Liver (tissue), 9 donors: Measurements from ENCODE around the gene TOMM20. TPM values are rescaled to one million over a fixed set of nuclear protein-coding genes. Genes with fewer than 3 reads are reported as not detected.

Source experiments
- DNase-seq: peaks from one replicate; pipeline ENCODE4 v3.0.0-alpha.2; 2017; ENCODE audit warnings: low spot score
- H3K27ac ChIP-seq, 2 donors: one replicate each; pipeline ENCODE4 v1.7.0; 2013; ENCODE audit warnings: inconsistent platforms in 2 of 2, low read length in 2 of 2, control low read depth in 1 of 2, low read depth in 1 of 2, mild to moderate bottlenecking in 1 of 2
- H3K27me3 ChIP-seq, 4 donors: one replicate each; pipeline versions ENCODE4 v1.6.1 to v1.7.0; 2013; ENCODE audit warnings: low read length in 3 of 4, inconsistent platforms in 1 of 4, mild to moderate bottlenecking in 1 of 4, moderate library complexity in 1 of 4; ENCODE audit not compliant: control insufficient read depth in 4 of 4, insufficient read depth in 4 of 4
- H3K36me3 ChIP-seq, 4 donors: one replicate each; pipeline versions ENCODE4 v1.6.1 to v1.7.0; 2013; ENCODE audit warnings: low read length in 3 of 4, mild to moderate bottlenecking in 3 of 4, low read depth in 1 of 4, moderate library complexity in 1 of 4; ENCODE audit not compliant: control insufficient read depth in 4 of 4, insufficient read depth in 3 of 4
- H3K4me1 ChIP-seq, 4 donors: one replicate each; pipeline versions ENCODE4 v1.6.1 to v1.7.0; 2013; ENCODE audit warnings: low read length in 3 of 4, mild to moderate bottlenecking in 3 of 4, moderate library complexity in 1 of 4; ENCODE audit not compliant: control insufficient read depth in 4 of 4, insufficient read depth in 4 of 4
- H3K4me3 ChIP-seq, 3 donors: one replicate each; pipeline versions ENCODE4 v1.6.1 to v1.7.0; 2013; ENCODE audit warnings: low read length in 3 of 3, control low read depth in 1 of 3, low read depth in 1 of 3, mild to moderate bottlenecking in 1 of 3
- H3K9ac ChIP-seq, 2 donors: one replicate each; pipeline ENCODE4 v1.7.0; 2013; ENCODE audit warnings: low read length in 2 of 2, mild to moderate bottlenecking in 2 of 2, moderate library complexity in 2 of 2, control low read depth in 1 of 2, low read depth in 1 of 2
- H3K9me3 ChIP-seq, 4 donors: one replicate each; pipeline versions ENCODE4 v1.6.1 to v1.7.0; 2013; ENCODE audit warnings: low read length in 3 of 4; ENCODE audit not compliant: control insufficient read depth in 4 of 4
- EGR1 ChIP-seq, 2 donors: IDR thresholded peaks; 2 replicates each; pipeline ENCODE4 v1.6.1; 2016 to 2018; ENCODE audit warnings: antibody characterized with exemption in 2 of 2, low read depth in 2 of 2
- FOXA1 ChIP-seq: IDR thresholded peaks from 2 replicates; pipeline ENCODE4 v1.6.1; 2016; ENCODE audit warnings: antibody characterized with exemption
- FOXA2 ChIP-seq: IDR thresholded peaks from 2 replicates; pipeline ENCODE4 v1.6.1; 2016; ENCODE audit warnings: antibody characterized with exemption
- GABPA ChIP-seq, 2 donors: IDR thresholded peaks in 1 of 2; conservative IDR thresholded peaks in 1 of 2; 2 replicates each; pipeline ENCODE4 v1.6.1; 2016; ENCODE audit warnings: antibody characterized with exemption in 2 of 2, mild to moderate bottlenecking in 1 of 2, moderate library complexity in 1 of 2
- HNF4A ChIP-seq, 2 donors: conservative IDR thresholded peaks; 2 replicates each; pipeline ENCODE4 v1.6.1; 2016; ENCODE audit warnings: antibody characterized with exemption in 2 of 2, mild to moderate bottlenecking in 2 of 2
- HNF4G ChIP-seq: IDR thresholded peaks from 2 replicates; pipeline ENCODE4 v1.6.1; 2016; ENCODE audit warnings: antibody characterized with exemption
- JUND ChIP-seq, 2 donors: IDR thresholded peaks; 2 replicates each; pipeline ENCODE4 v1.6.1; 2016; ENCODE audit warnings: antibody characterized with exemption in 2 of 2
- NR2F2 ChIP-seq: IDR thresholded peaks from 2 replicates; pipeline ENCODE4 v1.6.1; 2016; ENCODE audit warnings: antibody characterized with exemption
- RAD21 ChIP-seq, 2 donors: IDR thresholded peaks; 2 replicates each; pipeline ENCODE4 v1.6.1; 2016; ENCODE audit warnings: antibody characterized with exemption in 2 of 2, mild to moderate bottlenecking in 2 of 2
- SP1 ChIP-seq: IDR thresholded peaks from 2 replicates; pipeline ENCODE4 v1.6.1; 2018; ENCODE audit warnings: antibody characterized with exemption, mild to moderate bottlenecking
- TAF1 ChIP-seq: conservative IDR thresholded peaks from 2 replicates; pipeline ENCODE4 v1.6.1; 2016; ENCODE audit warnings: antibody characterized with exemption, mild to moderate bottlenecking
- YY1 ChIP-seq: IDR thresholded peaks from 2 replicates; pipeline ENCODE4 v1.6.1; 2016; ENCODE audit warnings: antibody characterized with exemption, mild to moderate bottlenecking
- WGBS: extraction: QIAGEN DNeasy Blood & Tissue Kit; methylation state at CpG from one replicate; pipeline ENCODE4 v1.1.7; 2013; 5-methylcytosine and 5-hydroxymethylcytosine counted together
- polyA plus RNA-seq, 2 donors: library from polyadenylated mRNA; stranded (reverse) in 1 of 2; unstranded in 1 of 2; fragments of 200-250 nt in 1 of 2; fragments of >200 nt in 1 of 2; fragmentation: Nextera tagmentation in 1 of 2; extraction: Ambion mirVana in 1 of 2; gene quantifications; one replicate each; pipeline versions ENCODE4 v1.2.1 to v1.2.3, GENCODE V29; 2013 to 2015
- total RNA-seq, 2 donors: library from RNA; depleted of rRNA; stranded (reverse); fragments of >200 nt; gene quantifications; one replicate each; pipeline ENCODE4 v1.2.3, GENCODE V29; 2014
- TF ChIP-seq, protein P1 (sequence below): IDR thresholded peaks from 2 replicates; pipeline ENCODE4 v1.6.1; 2016; ENCODE audit warnings: antibody characterized with exemption
- TF ChIP-seq, protein P2 (sequence below): IDR thresholded peaks from 2 replicates; pipeline ENCODE4 v1.6.1; 2016; ENCODE audit warnings: antibody characterized with exemption
- TF ChIP-seq, protein P3 (sequence below): IDR thresholded peaks from 2 replicates; pipeline ENCODE4 v1.6.1; 2016; ENCODE audit warnings: antibody characterized with exemption, mild to moderate bottlenecking
- TF ChIP-seq, protein P4 (sequence below): fragments of 150-350 bp; IDR thresholded peaks from 2 replicates; pipeline ENCODE4 v1.5.1; 2017; ENCODE audit warnings: improper control_type of control experiment, low read depth, low read length; ENCODE audit not compliant: missing input control
- donor health status: healthy.
- donor health status: healthy.
- donor health status: healthy.
- donor health status: healthy.
- donor health status: healthy.

Gene TOMM20
- total and polyA plus RNA-seq, 4 donors: 33.4 to 74.4 (median 39.1) TPM

DNA sequence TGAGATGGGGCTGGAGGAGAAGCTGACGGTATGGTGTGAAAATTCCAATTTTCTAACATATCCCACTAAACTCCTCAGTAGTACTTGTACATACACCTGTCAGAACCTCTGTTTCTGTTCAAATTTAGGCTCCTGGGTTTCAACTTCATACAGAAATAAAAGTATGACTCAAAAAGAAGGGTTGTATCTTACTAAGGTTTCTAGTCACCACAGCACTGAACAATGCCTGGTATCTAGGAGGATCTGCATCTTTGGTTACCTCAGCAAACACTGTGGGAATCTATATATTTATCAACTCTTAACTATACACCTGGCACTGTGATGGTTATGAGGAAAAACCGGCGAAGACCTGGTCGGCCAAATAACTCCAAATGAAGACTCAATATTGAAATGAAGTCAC, 18.6 kb upstream of the TOMM20 start:
- Histone ChIP-seq H3K4me3 (no peak overlapping the region), H3K27me3 (no peaks in the 10 kb centered on the region), H3K4me1 (no peaks in the 10 kb centered on the region), H3K36me3 (peaks cover 17 to 49% (median 34%) of the 10 kb centered on the region in 4 donors), H3K27ac (no peak overlapping the region), H3K9ac (no peak overlapping the region), H3K9me3 (no peaks in the 10 kb centered on the region)
- TF ChIP-seq HNF4A (conservative IDR thresholded peaks at IDR 0.05) (no peak), NR2F2 (no peak), EGR1 (IDR thresholded peaks at IDR 0.05; ENCODE audit: low read depth in 2 of 2) (no peak), JUND (IDR thresholded peaks at IDR 0.05) (no peak), HNF4G (no peak), SP1 (no peak), FOXA2 (no peak), YY1 (no peak)
- WGBS: 97% methylated on average over 4 of the region's 4 CpGs
- no peak for DNase-seq

DNA sequence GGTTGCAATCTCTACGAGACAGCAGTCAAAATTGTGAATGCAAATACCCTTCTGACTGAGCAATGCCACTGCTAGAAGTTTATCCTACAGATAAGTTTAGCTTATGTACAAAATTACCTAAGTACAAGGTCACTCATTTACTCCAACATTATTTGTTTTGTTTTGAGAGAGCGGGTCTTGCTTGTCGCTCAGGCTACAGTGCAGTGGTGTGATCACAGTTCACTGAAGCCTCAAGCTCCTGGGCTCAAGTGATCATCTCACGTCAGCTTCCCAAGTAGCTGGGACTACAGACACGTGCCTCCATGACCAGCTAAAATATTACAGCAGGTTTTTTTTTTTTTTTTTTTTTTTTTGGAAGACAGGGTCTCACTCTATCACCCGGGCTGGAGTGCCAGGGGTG, 17.0 kb upstream of the TOMM20 start:
- H3K9ac ChIP-seq: no peak overlapping the region
- no peak overlapping the region for H3K27ac ChIP-seq
- H3K9me3 ChIP-seq: no peaks in the 10 kb centered on the region
- no peaks in the 10 kb centered on the region for H3K27me3 ChIP-seq
- DNase-seq: no peak
- 92% methylated on average over 6 of the region's 6 CpGs for WGBS
- no peaks in the 10 kb centered on the region for H3K4me1 ChIP-seq
- no peak for TF ChIP-seq JUND (IDR thresholded peaks at IDR 0.05)
- TF ChIP-seq, protein P1, sequence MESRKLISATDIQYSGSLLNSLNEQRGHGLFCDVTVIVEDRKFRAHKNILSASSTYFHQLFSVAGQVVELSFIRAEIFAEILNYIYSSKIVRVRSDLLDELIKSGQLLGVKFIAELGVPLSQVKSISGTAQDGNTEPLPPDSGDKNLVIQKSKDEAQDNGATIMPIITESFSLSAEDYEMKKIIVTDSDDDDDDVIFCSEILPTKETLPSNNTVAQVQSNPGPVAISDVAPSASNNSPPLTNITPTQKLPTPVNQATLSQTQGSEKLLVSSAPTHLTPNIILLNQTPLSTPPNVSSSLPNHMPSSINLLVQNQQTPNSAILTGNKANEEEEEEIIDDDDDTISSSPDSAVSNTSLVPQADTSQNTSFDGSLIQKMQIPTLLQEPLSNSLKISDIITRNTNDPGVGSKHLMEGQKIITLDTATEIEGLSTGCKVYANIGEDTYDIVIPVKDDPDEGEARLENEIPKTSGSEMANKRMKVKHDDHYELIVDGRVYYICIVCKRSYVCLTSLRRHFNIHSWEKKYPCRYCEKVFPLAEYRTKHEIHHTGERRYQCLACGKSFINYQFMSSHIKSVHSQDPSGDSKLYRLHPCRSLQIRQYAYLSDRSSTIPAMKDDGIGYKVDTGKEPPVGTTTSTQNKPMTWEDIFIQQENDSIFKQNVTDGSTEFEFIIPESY: no peak
- no peak for TF ChIP-seq RAD21 (IDR thresholded peaks at IDR 0.05)
- no peak for TF ChIP-seq HNF4G
- TF ChIP-seq, protein P2, sequence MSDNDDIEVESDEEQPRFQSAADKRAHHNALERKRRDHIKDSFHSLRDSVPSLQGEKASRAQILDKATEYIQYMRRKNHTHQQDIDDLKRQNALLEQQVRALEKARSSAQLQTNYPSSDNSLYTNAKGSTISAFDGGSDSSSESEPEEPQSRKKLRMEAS: no peak
- no peak for TF ChIP-seq GABPA (IDR thresholded peaks at IDR 0.05 in 1 of 2, conservative IDR thresholded peaks at IDR 0.05 in 1 of 2)
- TF ChIP-seq YY1: no peak
- no peak for TF ChIP-seq EGR1 (IDR thresholded peaks at IDR 0.05; ENCODE audit: low read depth in 2 of 2)
- TF ChIP-seq, protein P3, sequence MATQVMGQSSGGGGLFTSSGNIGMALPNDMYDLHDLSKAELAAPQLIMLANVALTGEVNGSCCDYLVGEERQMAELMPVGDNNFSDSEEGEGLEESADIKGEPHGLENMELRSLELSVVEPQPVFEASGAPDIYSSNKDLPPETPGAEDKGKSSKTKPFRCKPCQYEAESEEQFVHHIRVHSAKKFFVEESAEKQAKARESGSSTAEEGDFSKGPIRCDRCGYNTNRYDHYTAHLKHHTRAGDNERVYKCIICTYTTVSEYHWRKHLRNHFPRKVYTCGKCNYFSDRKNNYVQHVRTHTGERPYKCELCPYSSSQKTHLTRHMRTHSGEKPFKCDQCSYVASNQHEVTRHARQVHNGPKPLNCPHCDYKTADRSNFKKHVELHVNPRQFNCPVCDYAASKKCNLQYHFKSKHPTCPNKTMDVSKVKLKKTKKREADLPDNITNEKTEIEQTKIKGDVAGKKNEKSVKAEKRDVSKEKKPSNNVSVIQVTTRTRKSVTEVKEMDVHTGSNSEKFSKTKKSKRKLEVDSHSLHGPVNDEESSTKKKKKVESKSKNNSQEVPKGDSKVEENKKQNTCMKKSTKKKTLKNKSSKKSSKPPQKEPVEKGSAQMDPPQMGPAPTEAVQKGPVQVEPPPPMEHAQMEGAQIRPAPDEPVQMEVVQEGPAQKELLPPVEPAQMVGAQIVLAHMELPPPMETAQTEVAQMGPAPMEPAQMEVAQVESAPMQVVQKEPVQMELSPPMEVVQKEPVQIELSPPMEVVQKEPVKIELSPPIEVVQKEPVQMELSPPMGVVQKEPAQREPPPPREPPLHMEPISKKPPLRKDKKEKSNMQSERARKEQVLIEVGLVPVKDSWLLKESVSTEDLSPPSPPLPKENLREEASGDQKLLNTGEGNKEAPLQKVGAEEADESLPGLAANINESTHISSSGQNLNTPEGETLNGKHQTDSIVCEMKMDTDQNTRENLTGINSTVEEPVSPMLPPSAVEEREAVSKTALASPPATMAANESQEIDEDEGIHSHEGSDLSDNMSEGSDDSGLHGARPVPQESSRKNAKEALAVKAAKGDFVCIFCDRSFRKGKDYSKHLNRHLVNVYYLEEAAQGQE: no peak
- TF ChIP-seq FOXA1: no peak
- TF ChIP-seq, protein P4, sequence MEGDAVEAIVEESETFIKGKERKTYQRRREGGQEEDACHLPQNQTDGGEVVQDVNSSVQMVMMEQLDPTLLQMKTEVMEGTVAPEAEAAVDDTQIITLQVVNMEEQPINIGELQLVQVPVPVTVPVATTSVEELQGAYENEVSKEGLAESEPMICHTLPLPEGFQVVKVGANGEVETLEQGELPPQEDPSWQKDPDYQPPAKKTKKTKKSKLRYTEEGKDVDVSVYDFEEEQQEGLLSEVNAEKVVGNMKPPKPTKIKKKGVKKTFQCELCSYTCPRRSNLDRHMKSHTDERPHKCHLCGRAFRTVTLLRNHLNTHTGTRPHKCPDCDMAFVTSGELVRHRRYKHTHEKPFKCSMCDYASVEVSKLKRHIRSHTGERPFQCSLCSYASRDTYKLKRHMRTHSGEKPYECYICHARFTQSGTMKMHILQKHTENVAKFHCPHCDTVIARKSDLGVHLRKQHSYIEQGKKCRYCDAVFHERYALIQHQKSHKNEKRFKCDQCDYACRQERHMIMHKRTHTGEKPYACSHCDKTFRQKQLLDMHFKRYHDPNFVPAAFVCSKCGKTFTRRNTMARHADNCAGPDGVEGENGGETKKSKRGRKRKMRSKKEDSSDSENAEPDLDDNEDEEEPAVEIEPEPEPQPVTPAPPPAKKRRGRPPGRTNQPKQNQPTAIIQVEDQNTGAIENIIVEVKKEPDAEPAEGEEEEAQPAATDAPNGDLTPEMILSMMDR: no peak
- no peak for TF ChIP-seq NR2F2
- no peak for TF ChIP-seq TAF1
- TF ChIP-seq SP1: no peak
- no peak overlapping the region for H3K4me3 ChIP-seq
- H3K36me3 ChIP-seq: peaks cover 17 to 36% (median 26%) of the 10 kb centered on the region in 4 donors
